ENCODE measurements around the gene CRY2.
A peak's percentile ranks its signal among the peaks of the same experiment; 100 is the strongest.

The CRY2 gene

DNA sequence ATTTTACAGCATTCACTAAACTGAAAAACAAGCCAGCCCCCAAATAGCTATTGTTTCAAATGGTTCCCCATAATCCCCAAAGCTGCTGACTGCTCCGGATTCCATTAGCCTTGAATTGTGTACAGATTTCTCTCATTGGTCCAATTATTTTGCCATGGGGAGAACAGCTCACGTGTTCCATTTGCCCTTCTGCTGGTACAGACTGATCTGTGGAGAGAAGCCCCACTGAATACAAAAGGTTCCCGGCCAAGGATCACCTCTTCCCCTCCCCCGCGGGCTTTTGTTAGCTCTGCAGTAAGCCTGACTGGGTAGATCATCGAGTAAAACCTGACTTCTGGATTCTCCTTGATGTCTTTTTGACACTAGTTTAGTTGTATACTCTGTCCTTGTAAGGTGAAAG, 29.1 kb downstream of the CRY2 start:
- FAIRE-seq = no peak
- DNase-seq (ENCODE audit: insufficient read length, low spot score) = no peak

DNA sequence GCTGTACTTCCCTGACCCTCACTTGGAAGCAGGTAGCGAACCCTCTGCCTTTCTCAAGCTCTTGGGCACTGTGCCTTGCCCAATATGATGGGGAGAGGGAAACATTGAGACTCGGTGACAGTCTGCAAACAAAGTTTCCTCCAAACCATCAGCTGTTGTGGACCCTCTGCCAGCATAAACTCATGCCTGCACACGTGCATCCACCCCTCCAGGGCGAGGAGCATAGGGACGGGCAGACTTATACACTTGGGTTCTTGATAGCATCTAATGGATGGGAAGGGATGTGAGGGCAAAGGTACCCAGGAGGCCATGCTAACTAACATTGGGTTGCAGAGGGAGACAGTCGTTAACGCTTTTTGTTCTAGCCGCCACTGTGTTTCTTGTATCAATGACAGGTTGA, 29.9 kb downstream of the CRY2 start:
- FAIRE-seq = no peak

DNA sequence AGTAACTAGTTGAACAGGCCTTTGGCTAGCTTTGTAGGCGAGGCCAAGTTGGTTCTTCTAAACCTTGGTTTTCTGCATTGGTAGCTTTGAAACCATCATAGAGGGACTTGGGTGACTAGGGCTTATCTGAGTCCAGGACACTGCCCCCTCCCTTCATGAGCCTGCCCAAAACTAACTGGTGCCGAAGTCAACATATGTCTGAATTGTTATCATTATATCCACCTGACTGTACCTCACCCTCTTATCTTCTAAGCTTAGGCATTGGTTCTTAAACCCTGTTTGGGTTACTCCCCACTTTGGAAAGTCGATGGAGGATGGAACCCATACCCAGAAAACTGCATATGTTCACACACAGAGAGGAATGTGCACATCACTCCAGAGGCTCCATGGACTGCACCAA, 30.6 kb downstream of the CRY2 start:
- FAIRE-seq (no peak), DNase-seq (ENCODE audit: insufficient read length, low spot score) (no peak)

More for the DNA sequence above, 29.9 kb downstream of the CRY2 start:
- no peak for DNase-seq (ENCODE audit: insufficient read length, low spot score)

DNA sequence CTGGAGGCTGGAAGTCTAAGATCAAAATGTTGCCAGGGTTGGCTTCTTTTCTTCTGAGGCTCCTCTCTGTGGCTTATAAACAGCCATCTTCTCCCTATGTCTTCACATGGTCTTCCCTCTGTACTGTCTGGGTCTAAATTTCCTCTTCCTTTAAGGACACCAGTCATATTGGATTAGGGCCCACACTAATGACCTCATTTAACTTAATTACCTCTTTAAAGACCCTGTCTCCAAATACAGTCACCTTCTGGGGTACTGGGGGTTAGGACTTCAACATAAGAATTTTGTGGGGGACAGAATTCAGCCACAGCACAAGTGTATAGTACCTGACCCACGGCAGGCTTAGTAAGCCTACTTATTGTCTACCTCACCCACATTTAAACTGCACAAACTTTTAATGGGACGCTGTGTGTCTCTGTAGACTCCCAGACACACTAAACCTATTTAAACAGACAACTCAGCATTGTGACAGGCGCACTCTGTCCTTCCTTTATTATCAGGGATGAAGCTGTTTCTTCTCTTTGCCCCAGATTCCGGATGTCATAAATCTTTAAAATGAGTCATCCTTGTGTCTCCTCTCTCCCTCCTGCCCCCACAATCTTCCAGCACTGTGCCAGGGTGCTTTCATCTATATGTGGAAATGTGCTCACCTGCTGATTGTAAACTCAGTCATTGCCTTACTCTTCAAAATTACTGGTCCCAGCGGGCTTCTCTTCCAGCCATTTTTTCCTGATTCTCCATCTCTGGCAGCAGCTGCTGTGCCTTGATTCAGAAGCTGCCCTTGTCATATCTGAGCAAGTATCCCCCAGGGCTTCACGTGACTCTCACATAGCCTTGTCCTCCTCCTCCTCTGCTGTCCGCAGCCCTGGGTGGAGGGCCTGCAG, 32.8 kb downstream of the CRY2 start:
- FAIRE-seq (no peak), DNase-seq (ENCODE audit: insufficient read length, low spot score) (peak; percentile 83)

DNA sequence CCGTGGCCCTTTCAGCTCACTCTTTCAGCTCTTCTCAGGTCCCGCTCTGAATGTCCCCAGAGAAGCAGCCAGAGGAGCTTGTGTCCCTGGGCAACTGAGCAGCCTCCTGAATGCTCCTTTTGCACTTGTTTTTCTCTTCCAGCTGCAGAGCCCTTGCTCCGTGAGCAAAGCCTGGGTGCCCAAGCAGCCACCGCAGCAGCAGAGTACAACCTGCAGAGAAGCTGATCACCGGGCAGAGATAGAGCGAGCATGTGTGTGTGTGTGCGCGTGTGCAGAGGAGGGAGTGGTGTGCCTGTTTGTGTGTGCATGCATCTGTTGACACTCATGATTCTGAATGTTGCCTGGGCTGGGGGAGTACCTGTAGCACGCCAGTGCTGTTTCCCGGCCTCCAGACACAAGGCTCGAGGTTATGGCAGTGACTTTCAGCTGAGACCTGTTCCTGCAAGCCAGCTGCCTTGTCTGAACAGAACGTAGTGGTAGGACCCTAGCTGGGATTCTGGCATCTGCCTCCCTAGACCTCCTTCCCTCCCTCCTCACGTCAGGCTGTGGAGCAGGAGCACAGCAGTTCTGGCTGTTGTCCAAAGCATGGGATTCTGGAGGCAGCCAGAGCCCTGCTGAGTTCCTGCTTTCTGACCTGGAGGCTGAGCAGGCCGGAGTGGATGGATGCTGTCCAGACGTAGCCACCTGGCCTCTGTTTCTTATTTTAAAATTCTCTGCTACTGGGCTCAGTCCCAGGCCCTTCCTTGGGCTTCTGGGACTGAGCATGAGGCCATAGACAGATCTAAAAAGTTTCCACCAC, 33.7 kb downstream of the CRY2 start:
- DNase-seq (ENCODE audit: insufficient read length, low spot score) = no peak
- no peak for FAIRE-seq

DNA sequence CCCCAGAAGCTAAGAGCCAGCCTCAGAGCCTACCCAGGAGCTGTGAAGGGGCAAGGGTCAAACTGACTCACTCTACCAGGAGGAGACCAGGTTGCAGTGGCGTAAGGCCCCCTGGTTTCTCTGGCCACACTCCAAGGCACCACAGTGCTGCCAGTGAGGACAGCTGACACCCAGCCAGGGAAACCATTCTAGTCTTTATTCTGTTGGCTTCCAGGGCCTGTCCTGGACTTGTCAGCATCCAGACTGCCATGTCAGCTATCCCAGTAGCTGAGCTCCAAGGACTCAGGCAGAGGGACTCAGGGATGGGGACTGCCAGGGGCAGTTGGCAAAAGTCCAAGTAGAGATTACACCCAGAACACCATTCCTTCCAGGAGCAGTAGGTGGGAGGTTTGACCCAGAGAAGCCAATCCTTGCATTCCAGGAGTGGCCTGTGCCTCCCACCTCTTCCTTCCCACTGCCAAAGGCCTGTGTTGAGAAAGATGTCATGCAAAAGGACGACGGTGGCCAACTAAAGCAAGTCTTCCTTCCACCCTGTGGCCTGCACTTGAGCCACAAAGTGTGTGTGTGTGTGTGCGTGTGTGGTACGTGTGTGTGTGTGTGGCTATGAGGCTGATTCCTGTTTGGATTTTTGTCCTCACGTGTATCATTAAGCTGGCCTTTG, 34.6 kb downstream of the CRY2 start:
- FAIRE-seq (no peak), DNase-seq (ENCODE audit: insufficient read length, low spot score) (no peak)

DNA sequence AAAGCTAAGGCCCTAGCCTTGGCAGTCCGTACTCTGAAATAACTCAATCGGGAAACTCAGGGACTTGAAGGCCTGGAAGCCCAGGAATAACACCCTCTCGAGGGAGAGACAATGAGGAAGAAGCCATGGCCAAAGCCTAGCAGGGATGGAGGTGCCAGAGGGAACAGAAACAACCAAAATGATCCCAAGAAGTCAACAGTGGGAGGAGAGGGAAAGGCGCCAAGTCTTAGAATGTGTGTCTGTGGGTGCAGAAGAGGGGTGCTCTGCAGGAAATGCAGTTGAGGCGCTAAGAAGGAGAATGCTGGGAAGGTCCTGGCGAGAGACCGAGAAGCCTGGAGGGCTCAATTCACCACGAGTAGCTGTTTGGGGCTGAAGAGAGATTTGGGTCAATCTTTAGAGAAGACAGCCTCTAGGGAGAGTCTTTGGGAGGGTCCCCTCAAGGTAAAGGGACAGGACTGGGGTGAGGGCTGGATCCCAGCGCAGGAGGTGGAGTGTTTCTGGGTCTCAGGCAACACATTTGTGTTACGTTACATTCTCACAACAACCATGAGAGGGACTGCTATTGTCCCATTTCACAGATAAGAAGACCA, 37.4 kb downstream of the CRY2 start:
- no peak for FAIRE-seq
- DNase-seq (ENCODE audit: insufficient read length, low spot score) = no peak

DNA sequence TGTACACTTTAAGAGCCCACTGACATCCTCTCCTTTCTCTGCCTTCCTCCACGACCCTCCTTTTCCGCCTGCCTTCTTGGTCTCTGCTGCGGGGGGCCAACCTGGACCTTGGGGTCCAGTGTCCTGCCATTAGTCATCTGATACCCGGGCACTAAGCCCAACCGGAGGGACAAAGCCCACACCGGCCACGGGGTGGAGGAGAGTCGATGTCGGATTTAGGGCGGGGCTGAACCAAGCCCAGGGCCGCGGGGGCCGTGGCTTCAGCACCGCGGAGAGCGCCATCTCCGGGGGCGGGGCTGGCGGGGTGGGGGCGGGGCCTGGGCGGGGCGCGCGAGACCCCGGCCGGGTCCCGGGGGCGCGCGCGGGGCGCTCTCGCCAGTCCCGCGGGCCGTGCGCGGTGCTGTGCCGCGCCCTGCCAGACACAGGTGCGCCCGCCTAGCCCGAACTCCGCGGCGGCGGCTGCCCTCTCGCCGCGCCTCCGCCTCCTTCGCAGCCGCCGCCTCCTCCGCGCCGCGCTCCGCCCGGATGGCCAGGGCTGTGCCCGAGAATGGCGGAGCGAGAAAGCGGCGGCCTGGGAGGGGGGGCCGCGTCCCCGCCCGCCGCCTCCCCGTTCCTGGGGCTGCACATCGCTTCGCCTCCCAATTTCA, 38.1 kb downstream of the CRY2 start, which contains the start of gene MAPK8IP1:
TSS of gene MAPK8IP1 (plus strand) at position 378 of the 647 bp plus-strand sequence. CDS start at position 548, 170 bp downstream.
- DNase-seq (ENCODE audit: insufficient read length, low spot score) (peak; percentile 54), FAIRE-seq (peak; percentile 80)

GRCh38 chr11:45885921-45886721, 38.8 kb downstream of the CRY2 start:
- DNase-seq (ENCODE audit: insufficient read length, low spot score) (no peak), FAIRE-seq (no peak)

- FAIRE-seq = no peak
- no peak for DNase-seq (ENCODE audit: insufficient read length, low spot score)
These were observed 39.7 kb downstream of the CRY2 start for GRCh38 chr11:45886816-45887520.

DNA sequence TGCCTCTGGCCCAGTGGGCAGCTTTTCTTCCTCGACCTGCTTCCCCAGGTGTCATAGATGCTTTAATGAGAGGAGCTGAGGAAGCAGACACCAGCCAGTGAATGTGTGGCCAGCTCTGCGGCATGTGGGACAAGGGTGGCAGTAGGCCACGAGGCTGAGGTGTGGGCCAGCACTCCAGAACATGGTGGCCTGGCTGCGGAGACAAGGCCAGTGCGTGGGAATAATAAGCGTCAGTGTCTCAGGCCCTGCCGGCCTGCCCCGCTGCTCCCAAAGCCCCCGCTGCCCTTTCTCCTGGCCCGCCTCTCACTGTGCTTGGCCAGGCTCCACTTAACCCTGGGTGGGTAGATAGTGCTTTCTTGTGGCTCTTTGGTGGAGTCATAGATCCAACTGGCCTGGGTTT, 40.3 kb downstream of the CRY2 start:
- DNase-seq (ENCODE audit: insufficient read length, low spot score) = no peak
- FAIRE-seq = no peak

- FAIRE-seq = no peak
- no peak for DNase-seq (ENCODE audit: insufficient read length, low spot score)
These were observed 42.3 kb downstream of the CRY2 start for GRCh38 chr11:45889555-45889954.

GRCh38 chr11:45889966-45890365, 42.7 kb downstream of the CRY2 start:
- no peak for FAIRE-seq
- DNase-seq (ENCODE audit: insufficient read length, low spot score) = no peak

DNA sequence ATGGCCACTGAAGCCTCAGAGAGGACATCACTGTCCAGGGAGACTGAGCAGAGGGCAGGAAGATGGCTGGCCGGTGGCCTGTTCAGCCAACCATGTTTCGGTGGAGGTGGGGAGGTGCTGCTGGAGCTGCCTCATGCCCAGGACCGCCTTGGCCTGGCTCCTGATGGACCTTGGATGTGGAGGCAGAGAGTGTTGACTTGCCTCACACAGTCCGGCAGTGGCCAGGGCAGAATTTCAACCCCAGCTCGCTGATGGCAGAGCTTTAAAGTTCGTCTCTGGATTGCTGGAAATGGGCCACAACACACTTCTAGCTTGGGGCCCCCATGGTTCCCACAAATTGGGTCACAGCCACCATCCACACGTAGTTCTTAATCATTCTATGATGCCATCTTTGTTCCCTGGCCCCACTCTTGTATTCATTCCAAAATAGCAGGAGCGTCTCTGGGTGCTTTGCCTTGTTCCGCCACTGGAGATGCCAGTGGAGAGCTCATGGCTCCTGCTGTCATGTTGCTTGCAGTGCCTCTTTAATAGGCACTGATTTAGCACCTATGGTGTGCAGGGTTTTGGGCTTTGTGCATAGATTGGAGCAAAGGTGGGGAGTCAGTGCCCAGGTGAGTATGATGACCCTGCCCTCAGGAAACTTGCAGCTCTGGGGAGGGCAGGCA, 43.7 kb downstream of the CRY2 start:
- peak; percentile 33 for FAIRE-seq
- no peak for DNase-seq (ENCODE audit: insufficient read length, low spot score)

GRCh38 chr11:45892856-45893255, 45.6 kb downstream of the CRY2 start:
- DNase-seq (ENCODE audit: insufficient read length, low spot score) = no peak
- no peak for FAIRE-seq

- DNase-seq (ENCODE audit: insufficient read length, low spot score) (no peak), FAIRE-seq (no peak)
These were observed 47.4 kb downstream of the CRY2 start for GRCh38 chr11:45894555-45895247.

DNA sequence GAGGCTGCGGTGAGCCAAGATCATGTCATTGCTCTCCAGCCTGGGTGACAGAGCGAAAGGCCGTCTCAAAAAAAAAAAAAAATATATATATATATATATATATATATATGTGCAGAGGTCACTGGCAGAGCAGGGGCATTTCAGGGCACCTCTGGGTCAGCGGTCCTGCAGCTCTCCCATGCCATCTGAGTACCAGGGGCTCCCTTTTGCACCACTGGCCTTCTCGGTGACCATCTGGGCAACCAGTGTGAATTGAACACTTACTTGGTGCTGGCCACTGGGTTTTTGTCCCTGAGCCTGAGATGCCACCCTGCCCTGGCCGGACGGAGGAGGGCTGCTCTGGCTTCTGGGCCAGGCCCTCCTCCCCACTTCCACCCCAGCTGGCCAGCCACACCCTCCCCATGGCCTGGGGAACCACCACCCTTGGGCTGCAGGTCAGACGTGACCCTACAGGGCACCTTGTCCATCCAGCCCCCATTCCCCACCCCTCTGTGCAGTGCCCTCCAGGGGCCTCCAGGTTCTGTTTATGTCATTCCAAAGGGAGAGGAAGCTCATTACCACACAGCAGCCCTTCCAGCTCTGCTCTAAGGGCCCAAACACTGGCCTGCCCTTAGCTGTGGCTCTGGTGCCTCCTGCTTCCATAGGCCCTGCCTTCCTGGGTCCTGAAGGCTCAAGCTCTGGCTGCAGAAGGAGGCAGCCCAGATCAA, 48.4 kb downstream of the CRY2 start:
- FAIRE-seq (no peak), DNase-seq (ENCODE audit: insufficient read length, low spot score) (no peak)

All from HTR-8/SVneo (cell line).